Chondrocyte (in vitro differentiated cells): Measurements from ENCODE around the gene MUC21. TPM values are rescaled to one million over a fixed set of nuclear protein-coding genes. Genes with fewer than 3 reads are reported as not detected.

Source experiments
- DNase-seq: peaks from one replicate; pipeline ENCODE4 v3.0.0; 2021; ENCODE audit warnings: mixed read lengths, low spot score
- H3K27ac Mint-ChIP-seq: one replicate; pipeline ENCODE4 v1.8.0; 2021; ENCODE audit warnings: mild to moderate bottlenecking, moderate library complexity, mixed read lengths; ENCODE audit not compliant: unreplicated experiment
- H3K27me3 Mint-ChIP-seq: 2 replicates; pipeline ENCODE4 v1.8.0; 2021; ENCODE audit warnings: low read depth, mixed read lengths
- H3K36me3 Mint-ChIP-seq: 2 replicates; pipeline ENCODE4 v1.8.0; 2021; ENCODE audit warnings: low read depth, mixed read lengths
- H3K4me1 Mint-ChIP-seq: 2 replicates; pipeline ENCODE4 v1.8.0; 2021; ENCODE audit warnings: low read depth, mild to moderate bottlenecking, mixed read lengths
- H3K4me3 Mint-ChIP-seq: one replicate; pipeline ENCODE4 v1.8.0; 2021; ENCODE audit warnings: mild to moderate bottlenecking, moderate library complexity, mixed read lengths; ENCODE audit not compliant: unreplicated experiment
- H3K9me3 Mint-ChIP-seq: 2 replicates; pipeline ENCODE4 v1.8.0; 2021; ENCODE audit warnings: low read depth, mixed read lengths
- total RNA-seq: library from RNA; stranded (reverse); gene quantifications from 3 replicates; pipeline ENCODE4 v1.2.1, GENCODE V29; 2021
- TF ChIP-seq, protein P1 (sequence below): fragments of 200-600 bp; sonication (generic); IDR thresholded peaks from 2 replicates; pipeline ENCODE4 v1.5.0; 2021; ENCODE audit warnings: antibody characterized with exemption, mild to moderate bottlenecking, moderate library complexity

MUC21 gene
- total RNA-seq, 1 donor from 2014 or later: not detected

DNA sequence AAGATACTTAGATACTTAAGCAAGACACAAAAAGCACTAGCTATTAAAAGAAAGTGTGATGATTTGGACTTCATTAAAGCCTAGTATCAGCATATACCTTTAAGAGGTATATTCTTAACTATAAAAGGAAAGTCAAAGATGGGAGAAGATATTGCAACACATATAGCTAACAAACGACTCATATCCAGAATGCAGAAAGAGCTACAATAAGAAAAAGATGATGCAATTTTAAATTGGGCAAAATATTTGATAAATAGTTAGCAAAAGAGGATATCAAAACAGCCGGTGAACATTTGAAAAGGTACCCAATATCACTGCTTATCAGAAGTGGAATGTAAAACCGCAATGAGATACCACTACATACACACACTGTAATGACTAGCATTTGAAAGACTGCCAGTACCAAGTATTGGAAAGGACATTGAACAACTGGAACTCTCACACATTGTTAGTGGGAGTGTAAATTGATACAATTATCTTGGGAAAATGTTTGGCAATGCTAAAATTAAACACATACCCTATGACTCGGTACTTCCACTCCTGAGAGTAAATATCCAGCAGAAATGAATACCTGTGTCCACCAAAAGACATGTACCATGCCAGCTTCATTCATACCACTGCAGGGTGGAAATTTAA is 52.5 kb downstream of the MUC21 start:
- Mint-ChIP-seq H3K9me3 (no peaks in the 10 kb centered on the region), H3K27me3 (no peaks in the 10 kb centered on the region), H3K27ac (peak overlapping the region; percentile 60), H3K36me3 (no peaks in the 10 kb centered on the region), H3K4me1 (peaks cover 30% of the 10 kb centered on the region), H3K4me3 (no peak overlapping the region)
- DNase-seq: no peak
- TF ChIP-seq, protein P1, sequence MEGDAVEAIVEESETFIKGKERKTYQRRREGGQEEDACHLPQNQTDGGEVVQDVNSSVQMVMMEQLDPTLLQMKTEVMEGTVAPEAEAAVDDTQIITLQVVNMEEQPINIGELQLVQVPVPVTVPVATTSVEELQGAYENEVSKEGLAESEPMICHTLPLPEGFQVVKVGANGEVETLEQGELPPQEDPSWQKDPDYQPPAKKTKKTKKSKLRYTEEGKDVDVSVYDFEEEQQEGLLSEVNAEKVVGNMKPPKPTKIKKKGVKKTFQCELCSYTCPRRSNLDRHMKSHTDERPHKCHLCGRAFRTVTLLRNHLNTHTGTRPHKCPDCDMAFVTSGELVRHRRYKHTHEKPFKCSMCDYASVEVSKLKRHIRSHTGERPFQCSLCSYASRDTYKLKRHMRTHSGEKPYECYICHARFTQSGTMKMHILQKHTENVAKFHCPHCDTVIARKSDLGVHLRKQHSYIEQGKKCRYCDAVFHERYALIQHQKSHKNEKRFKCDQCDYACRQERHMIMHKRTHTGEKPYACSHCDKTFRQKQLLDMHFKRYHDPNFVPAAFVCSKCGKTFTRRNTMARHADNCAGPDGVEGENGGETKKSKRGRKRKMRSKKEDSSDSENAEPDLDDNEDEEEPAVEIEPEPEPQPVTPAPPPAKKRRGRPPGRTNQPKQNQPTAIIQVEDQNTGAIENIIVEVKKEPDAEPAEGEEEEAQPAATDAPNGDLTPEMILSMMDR: no peak

DNA sequence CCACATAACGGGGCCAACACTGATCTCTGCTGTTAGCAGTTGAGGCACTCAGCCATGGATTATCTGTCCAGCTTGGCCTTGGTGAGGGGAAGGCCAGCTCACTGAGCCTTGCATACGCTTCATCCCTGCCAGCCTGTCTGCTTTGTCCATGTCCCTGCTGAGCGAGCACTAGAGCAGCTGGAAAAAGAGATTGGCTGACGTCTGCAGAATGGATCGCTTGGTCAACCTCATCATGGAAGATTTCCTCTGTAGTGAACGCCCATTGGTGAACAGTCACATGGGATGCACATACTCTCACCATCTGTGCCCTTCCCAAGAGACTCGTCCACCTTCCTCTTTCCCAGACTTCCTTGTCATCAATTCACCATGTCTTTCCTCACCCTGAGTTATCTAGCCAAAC is 53.7 kb downstream of the MUC21 start:
- no peaks in the 10 kb centered on the region for H3K36me3 Mint-ChIP-seq

DNA sequence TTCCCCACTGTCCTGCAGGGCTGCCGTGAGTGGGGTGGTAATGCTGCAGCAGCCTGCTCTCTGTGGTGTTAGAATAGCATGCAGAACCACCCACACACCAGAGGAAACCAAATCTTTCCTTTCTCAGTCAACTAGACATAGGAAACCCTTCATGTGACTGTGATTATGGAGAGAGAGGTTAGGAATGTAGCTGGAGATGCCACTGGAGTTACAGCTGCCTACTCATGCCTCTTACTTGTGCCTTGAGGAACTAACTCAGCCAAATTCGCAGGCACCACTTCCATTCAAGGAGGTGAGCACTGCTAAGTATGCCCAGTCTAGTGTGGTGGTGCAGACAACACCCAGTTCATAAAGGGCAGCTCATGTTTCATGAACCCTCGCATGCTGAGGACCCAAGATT is 54.2 kb downstream of the MUC21 start:
- TF ChIP-seq, protein P1: no peak
- no peaks in the 10 kb centered on the region for H3K9me3 Mint-ChIP-seq
- H3K4me3 Mint-ChIP-seq: no peak overlapping the region
- H3K27ac Mint-ChIP-seq: peak overlapping the region; percentile 79
- H3K27me3 Mint-ChIP-seq: no peaks in the 10 kb centered on the region
- no peak for DNase-seq
- peaks cover 36% of the 10 kb centered on the region for H3K4me1 Mint-ChIP-seq
- no peaks in the 10 kb centered on the region for H3K36me3 Mint-ChIP-seq

More for the DNA sequence above, 53.7 kb downstream of the MUC21 start:
- Mint-ChIP-seq H3K27ac (peak overlapping the region; percentile 60), H3K27me3 (no peaks in the 10 kb centered on the region), H3K4me1 (peaks cover 36% of the 10 kb centered on the region), H3K4me3 (no peak overlapping the region), H3K9me3 (no peaks in the 10 kb centered on the region)
- DNase-seq: no peak
- TF ChIP-seq, protein P1: no peak

DNA sequence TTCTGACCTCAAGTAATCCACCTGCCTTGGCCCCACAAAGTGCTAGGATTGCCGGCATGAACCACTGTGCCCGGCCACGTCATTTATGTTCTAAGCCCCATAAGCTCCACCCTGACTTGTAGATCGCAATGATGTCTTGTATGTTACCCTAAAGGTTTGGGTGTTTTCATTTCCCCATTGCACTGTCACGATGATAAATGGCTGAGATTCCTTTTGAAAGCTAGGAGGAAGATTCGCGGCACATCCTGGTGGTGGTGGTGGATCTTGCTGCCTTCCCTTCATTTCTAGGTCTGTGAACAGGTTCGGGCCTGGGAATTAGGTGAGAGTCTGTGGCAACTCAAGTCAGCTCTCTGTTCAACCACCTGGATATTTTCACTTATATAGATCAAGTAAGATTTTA is 55.0 kb downstream of the MUC21 start:
- DNase-seq: no peak
- Mint-ChIP-seq H3K27ac (no peak overlapping the region), H3K36me3 (no peaks in the 10 kb centered on the region), H3K4me1 (peaks cover 42% of the 10 kb centered on the region), H3K27me3 (no peaks in the 10 kb centered on the region), H3K4me3 (no peak overlapping the region), H3K9me3 (no peaks in the 10 kb centered on the region)
- TF ChIP-seq, protein P1: no peak

Other genes starting within 250 kb of the MUC21 start
- gene FLOT1, start 241.0 kb upstream of the MUC21 start, total RNA-seq: 66.8 to 72.7 TPM (median 69.1 TPM) in 3 replicates
- 332 to 354 TPM (median 333 TPM) in 3 replicates for gene IER3, start 239.2 kb upstream of the MUC21 start, total RNA-seq
- gene DDR1, start 99.2 kb upstream of the MUC21 start, total RNA-seq: 112 to 157 TPM (median 117 TPM) in 3 replicates
- gene GTF2H4, start 75.5 kb upstream of the MUC21 start, total RNA-seq: 39.5 to 54.6 TPM (median 40.1 TPM) in 3 replicates
- 33.1 to 48.0 TPM (median 33.8 TPM) in 3 replicates for gene VARS2, start 69.5 kb upstream of the MUC21 start, total RNA-seq
- gene SFTA2, start 51.5 kb upstream of the MUC21 start, total RNA-seq: not detected in 3 replicates
- 0.07 TPM in 1 of 3 replicates, not detected in the others for gene MUCL3, start 42.7 kb upstream of the MUC21 start, total RNA-seq
- gene MUC22, start 26.8 kb downstream of the MUC21 start, total RNA-seq: not detected in 3 replicates
- 0.37 TPM in 1 of 3 replicates, not detected in the others for gene C6orf15, start 128.9 kb downstream of the MUC21 start, total RNA-seq
- 4.2 to 6.0 TPM (median 5.5 TPM) in 3 replicates for gene PSORS1C1, start 131.1 kb downstream of the MUC21 start, total RNA-seq
- 0.12 TPM in 1 of 3 replicates, not detected in the others for gene CDSN, start 136.7 kb downstream of the MUC21 start, total RNA-seq
- gene PSORS1C2, start 155.3 kb downstream of the MUC21 start, total RNA-seq: not detected in 3 replicates
- 11.2 to 18.3 TPM (median 13.4 TPM) in 3 replicates for gene CCHCR1, start 174.1 kb downstream of the MUC21 start, total RNA-seq
- 7.4 to 22.4 TPM (median 7.9 TPM) in 3 replicates for gene TCF19, start 174.9 kb downstream of the MUC21 start, total RNA-seq
- 1.2 to 1.6 TPM in 2 of 3 replicates, not detected in the other for gene POU5F1, start 187.0 kb downstream of the MUC21 start, total RNA-seq